ENCODE results near the gene ABI3. TPM values are rescaled to one million over a fixed set of nuclear protein-coding genes. Genes with fewer than 3 reads are reported as not detected.
"Not testable (repeated sequence)": the region's sequence is repeated elsewhere in the genome, so short reads cannot be mapped to it uniquely, and the experiment has no call there.

ABI3 gene
- total RNA-seq, 2 experiments from 2014 or later, result 46.3 to 48.2 TPM

- H3K4me3 Mint-ChIP-seq, H3K27me3 Mint-ChIP-seq, DNase-seq, H3K27ac Mint-ChIP-seq, POLR2A ChIA-PET: not testable (repeated sequence)
- Mint-ChIP-seq H3K9me3 (peaks cover 22% of the 10 kb centered on the region), H3K4me1 (peaks cover 11% of the 10 kb centered on the region), H3K36me3 (ENCODE audit: low read depth) (peaks cover 19% of the 10 kb centered on the region)
- CTCF ChIA-PET, result interaction anchor here (1.3 kb wide), 1 partner anchor 47 kb away, joined by 5 read pairs; no protein-coding TSS in a partner anchor
Measured at GRCh38 chr17:49185381-49185780, 25.1 kb upstream of the ABI3 start.

GRCh38 chr17:49187301-49187700, 23.2 kb upstream of the ABI3 start:
- H3K4me1 Mint-ChIP-seq, result peaks cover 18% of the 10 kb centered on the region

GRCh38 chr17:49190932-49191331, 19.6 kb upstream of the ABI3 start:
- CTCF ChIA-PET, result interaction anchor here (0.6 to 5.3 kb wide), 8 partner anchors 10 to 102 kb away, joined by 3 to 37 read pairs (median 10); partner anchors contain the start of genes ABI3, GNGT2 and PHOSPHO1
- peaks cover 4% of the 10 kb centered on the region for H3K9me3 Mint-ChIP-seq
- peak overlapping the region; percentile 49 for H3K4me3 Mint-ChIP-seq

More at GRCh38 chr17:49187301-49187700, 23.2 kb upstream of the ABI3 start:
- DNase-seq, result no peak
- ChIA-PET CTCF (no interaction called here), POLR2A (no interaction called here)
- peaks cover 22% of the 10 kb centered on the region for H3K9me3 Mint-ChIP-seq
- peaks cover 19% of the 10 kb centered on the region for H3K36me3 Mint-ChIP-seq (ENCODE audit: low read depth)
- no peaks in the 10 kb centered on the region for H3K27me3 Mint-ChIP-seq
- H3K4me3 Mint-ChIP-seq, result no peak overlapping the region
- H3K27ac Mint-ChIP-seq, result no peak overlapping the region

GRCh38 chr17:49191409-49191916, 19.0 kb upstream of the ABI3 start:
- CTCF ChIA-PET, result interaction anchor here (1.0 to 5.3 kb wide), 10 partner anchors 11 to 365 kb away, joined by 3 to 37 read pairs (median 6); partner anchors contain the start of genes ABI3, GNGT2 and PHOSPHO1
- no peaks in the 10 kb centered on the region for H3K27me3 Mint-ChIP-seq
- no peaks in the 10 kb centered on the region for H3K9me3 Mint-ChIP-seq
- H3K4me1 Mint-ChIP-seq, result peaks cover 53% of the 10 kb centered on the region
- no peak for DNase-seq
- peak overlapping the region; percentile 100 for H3K27ac Mint-ChIP-seq
- H3K4me3 Mint-ChIP-seq, result peak overlapping the region; percentile 90
- H3K36me3 Mint-ChIP-seq (ENCODE audit: low read depth), result peaks cover 3% of the 10 kb centered on the region
- POLR2A ChIA-PET, result interaction anchor here (0.7 to 7.5 kb wide), 20 partner anchors 9 to 1296 kb away, joined by 3 to 88 read pairs (median 4); partner anchors contain the start of genes ABI3, GNGT2, IGF2BP1 and PHOSPHO1

More at GRCh38 chr17:49190932-49191331, 19.6 kb upstream of the ABI3 start:
- peaks cover 48% of the 10 kb centered on the region for H3K4me1 Mint-ChIP-seq
- no peaks in the 10 kb centered on the region for H3K27me3 Mint-ChIP-seq
- DNase-seq, result no peak
- H3K27ac Mint-ChIP-seq, result peak overlapping the region; percentile 69
- POLR2A ChIA-PET, result interaction anchor here (0.9 to 7.5 kb wide), 11 partner anchors 10 to 1249 kb away, joined by 3 to 88 read pairs (median 7); partner anchors contain the start of genes ABI3, GNGT2, PHOSPHO1 and PNPO
- peaks cover 7% of the 10 kb centered on the region for H3K36me3 Mint-ChIP-seq (ENCODE audit: low read depth)

- CTCF ChIA-PET, result interaction anchor here (1.0 to 5.3 kb wide), 12 partner anchors 10 to 364 kb away, joined by 3 to 37 read pairs (median 6); partner anchors contain the start of genes ABI3, GNGT2 and PHOSPHO1
- H3K36me3 Mint-ChIP-seq (ENCODE audit: low read depth), result peaks cover 3% of the 10 kb centered on the region
- H3K27me3 Mint-ChIP-seq, result no peaks in the 10 kb centered on the region
- H3K4me3 Mint-ChIP-seq, result peak overlapping the region; percentile 90
- POLR2A ChIA-PET, result interaction anchor here (0.7 to 7.5 kb wide), 23 partner anchors 8 to 1297 kb away, joined by 3 to 88 read pairs (median 4); partner anchors contain the start of genes ABI3, GNGT2, IGF2BP1 and PHOSPHO1
- H3K4me1 Mint-ChIP-seq, result peaks cover 57% of the 10 kb centered on the region
- DNase-seq, result peak; percentile 93
- peak overlapping the region; percentile 100 for H3K27ac Mint-ChIP-seq
- H3K9me3 Mint-ChIP-seq, result no peaks in the 10 kb centered on the region
Measured at GRCh38 chr17:49191917-49192741, 18.4 kb upstream of the ABI3 start.

GRCh38 chr17:49193513-49194296, 16.8 kb upstream of the ABI3 start:
- Mint-ChIP-seq H3K36me3 (ENCODE audit: low read depth) (peaks cover 3% of the 10 kb centered on the region), H3K4me1 (peaks cover 62% of the 10 kb centered on the region), H3K4me3 (peak overlapping the region; percentile 90), H3K27ac (peak overlapping the region; percentile 100), H3K27me3 (no peaks in the 10 kb centered on the region), H3K9me3 (no peaks in the 10 kb centered on the region)
- CTCF ChIA-PET, result interaction anchor here (0.6 to 5.3 kb wide), 4 partner anchors 14 to 57 kb away, joined by 3 to 37 read pairs (median 11); partner anchors contain the start of genes ABI3, GNGT2 and PHOSPHO1
- POLR2A ChIA-PET, result interaction anchor here (0.6 to 7.5 kb wide), 9 partner anchors 11 to 285 kb away, joined by 3 to 88 read pairs (median 9); partner anchors contain the start of genes ABI3, GNGT2 and PHOSPHO1
- DNase-seq, result peak; percentile 44

- Mint-ChIP-seq H3K27me3 (no peaks in the 10 kb centered on the region), H3K36me3 (ENCODE audit: low read depth) (peaks cover 3% of the 10 kb centered on the region), H3K4me3 (peak overlapping the region; percentile 19), H3K27ac (peak overlapping the region; percentile 66), H3K9me3 (no peaks in the 10 kb centered on the region), H3K4me1 (peaks cover 62% of the 10 kb centered on the region)
- ChIA-PET CTCF (interaction anchor here (0.6 to 1.2 kb wide), 3 partner anchors 14 to 197 kb away, joined by 3 to 6 read pairs (median 4); partner anchors contain the start of gene IGF2BP1), POLR2A (interaction anchor here (1.2 to 7.5 kb wide), 6 partner anchors 10 to 286 kb away, joined by 3 to 88 read pairs (median 36); partner anchors contain the start of genes ABI3, GNGT2 and PHOSPHO1)
- DNase-seq, result no peak
Measured at GRCh38 chr17:49194297-49194607, 16.3 kb upstream of the ABI3 start.

- H3K27ac Mint-ChIP-seq, result peak overlapping the region; percentile 58
Measured at GRCh38 chr17:49195751-49196150, 14.8 kb upstream of the ABI3 start.

GRCh38 chr17:49196520-49196919, 14.0 kb upstream of the ABI3 start:
- ChIA-PET POLR2A (interaction anchor here (1.8 to 5.8 kb wide), 2 partner anchors 8 to 30 kb away, joined by 4 to 63 read pairs; no protein-coding TSS in a partner anchor), CTCF (interaction anchor here (0.7 kb wide), 1 partner anchor 31 kb away, joined by 5 read pairs; no protein-coding TSS in a partner anchor)
- no peak for DNase-seq
- Mint-ChIP-seq H3K27me3 (no peaks in the 10 kb centered on the region), H3K4me3 (no peak overlapping the region), H3K4me1 (peaks cover 49% of the 10 kb centered on the region), H3K27ac (no peak overlapping the region), H3K9me3 (no peaks in the 10 kb centered on the region), H3K36me3 (ENCODE audit: low read depth) (peaks cover 3% of the 10 kb centered on the region)

More at GRCh38 chr17:49195751-49196150, 14.8 kb upstream of the ABI3 start:
- peaks cover 3% of the 10 kb centered on the region for H3K36me3 Mint-ChIP-seq (ENCODE audit: low read depth)
- peak overlapping the region; percentile 45 for H3K4me3 Mint-ChIP-seq
- no peaks in the 10 kb centered on the region for H3K27me3 Mint-ChIP-seq
- ChIA-PET POLR2A (interaction anchor here (1.8 to 7.5 kb wide), 3 partner anchors 9 to 30 kb away, joined by 4 to 88 read pairs (median 63); partner anchors contain the start of genes ABI3 and GNGT2), CTCF (interaction anchor here (0.7 kb wide), 1 partner anchor 32 kb away, joined by 5 read pairs; no protein-coding TSS in a partner anchor)
- peaks cover 53% of the 10 kb centered on the region for H3K4me1 Mint-ChIP-seq
- no peaks in the 10 kb centered on the region for H3K9me3 Mint-ChIP-seq
- no peak for DNase-seq

- Mint-ChIP-seq H3K27ac (no peak overlapping the region), H3K27me3 (peaks cover 2% of the 10 kb centered on the region), H3K9me3 (no peaks in the 10 kb centered on the region), H3K4me3 (no peak overlapping the region), H3K36me3 (ENCODE audit: low read depth) (peaks cover 6% of the 10 kb centered on the region), H3K4me1 (peaks cover 43% of the 10 kb centered on the region)
- ChIA-PET CTCF (interaction anchor here (1.4 kb wide), 1 partner anchor 15 kb away, joined by 4 read pairs; no protein-coding TSS in a partner anchor), POLR2A (interaction anchor here (0.9 to 4.7 kb wide), 3 partner anchors 12 to 31 kb away, joined by 3 to 38 read pairs (median 9); partner anchors contain the start of genes ABI3 and GNGT2)
- DNase-seq, result no peak
Measured at GRCh38 chr17:49197346-49197998, 13.0 kb upstream of the ABI3 start.

GRCh38 chr17:49198211-49198610, 12.3 kb upstream of the ABI3 start:
- ChIA-PET POLR2A (interaction anchor here (0.9 to 4.7 kb wide), 3 partner anchors 11 to 30 kb away, joined by 3 to 38 read pairs (median 9); partner anchors contain the start of genes ABI3 and GNGT2), CTCF (interaction anchor here (1.4 to 1.7 kb wide), 3 partner anchors 10 to 18 kb away, joined by 3 to 6 read pairs (median 4); no protein-coding TSS in a partner anchor)
- H3K4me1 Mint-ChIP-seq, result peaks cover 37% of the 10 kb centered on the region
- H3K27ac Mint-ChIP-seq, result no peak overlapping the region
- H3K4me3 Mint-ChIP-seq, result no peak overlapping the region
- peaks cover 2% of the 10 kb centered on the region for H3K27me3 Mint-ChIP-seq
- no peaks in the 10 kb centered on the region for H3K9me3 Mint-ChIP-seq
- no peak for DNase-seq
- H3K36me3 Mint-ChIP-seq (ENCODE audit: low read depth), result peaks cover 3% of the 10 kb centered on the region
